Right renal cortex interstitium (tissue), 3 donors: ENCODE results near the gene NRF1. TPM values are rescaled to one million over a fixed set of nuclear protein-coding genes. Genes with fewer than 3 reads are reported as not detected.

Experiments used
- DNase-seq, 3 donors: peaks; one replicate each; pipeline ENCODE4 v3.0.0-alpha.2; 2013; ENCODE audit warnings: low read depth in 3 of 3, low spot score in 2 of 3
- polyA plus RNA-seq, 3 donors: library from polyadenylated mRNA; unstranded; fragments of 120-200 nt; gene quantifications; one replicate each; pipeline ENCODE4 v1.2.1, GENCODE V29; 2013; ENCODE audit not compliant: insufficient read length in 3 of 3

Gene NRF1
- polyA plus RNA-seq, 3 donors: 21.0 to 21.4 (median 21.1) TPM

DNA sequence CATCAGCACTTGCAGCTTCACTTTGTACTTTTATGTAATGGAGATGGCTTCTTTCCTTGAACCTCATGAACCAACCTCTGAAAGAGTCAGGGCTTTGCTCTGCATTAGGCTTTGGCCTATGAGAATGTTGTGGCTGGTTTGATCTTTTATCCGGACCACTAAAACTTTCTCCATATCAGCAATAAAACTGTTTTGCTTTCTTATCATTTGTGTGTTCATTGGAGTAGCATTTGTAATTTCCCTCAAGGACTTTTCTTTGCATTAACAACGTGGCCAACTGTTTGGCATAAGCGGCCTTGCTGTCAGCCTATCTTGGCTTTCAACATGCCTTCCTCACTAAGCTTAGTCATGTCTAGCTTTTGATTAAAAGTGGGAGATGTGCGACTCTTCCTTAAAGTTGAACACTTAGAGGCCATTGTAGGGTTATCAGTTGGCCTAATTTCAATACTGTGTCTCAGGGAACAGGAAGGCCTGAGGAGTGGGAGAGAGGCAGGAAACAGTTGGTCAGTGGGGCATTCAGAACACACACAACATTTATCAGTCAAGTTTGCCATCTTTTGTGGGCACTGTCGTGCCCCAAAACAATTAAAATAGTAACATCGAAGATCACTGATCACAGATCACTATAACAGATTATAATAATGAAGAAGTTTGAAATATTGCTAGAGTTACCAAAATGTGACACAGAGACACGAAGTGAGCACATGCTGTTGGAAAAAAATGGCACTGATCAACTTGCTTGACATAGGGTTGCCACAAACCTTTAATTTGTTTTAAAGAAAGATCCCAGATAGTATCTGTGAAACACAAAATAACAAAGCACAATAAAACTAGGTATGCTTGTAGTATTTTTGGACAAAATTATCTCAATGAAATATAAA lies 64.7 kb downstream of the NRF1 start:
- no peak for DNase-seq

DNA sequence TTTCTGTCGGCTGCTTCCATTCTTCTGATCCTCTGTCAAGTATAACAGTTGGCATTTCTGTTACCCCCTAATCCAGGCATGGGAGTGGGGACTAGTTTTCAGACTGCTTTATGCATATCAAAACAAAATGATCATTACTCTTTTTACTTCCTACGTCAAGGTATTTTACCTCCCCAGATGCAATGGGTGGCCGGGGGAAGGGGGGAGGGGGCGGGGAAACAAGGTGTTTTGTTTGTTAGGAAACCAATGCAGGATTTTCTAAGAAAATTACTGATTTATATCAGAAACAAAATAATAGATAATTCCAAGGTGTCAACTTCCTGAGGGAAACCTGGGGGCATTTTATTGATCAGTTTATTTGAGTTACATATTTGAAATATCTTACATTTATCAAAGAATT lies 66.3 kb downstream of the NRF1 start:
- no peak for DNase-seq

DNA sequence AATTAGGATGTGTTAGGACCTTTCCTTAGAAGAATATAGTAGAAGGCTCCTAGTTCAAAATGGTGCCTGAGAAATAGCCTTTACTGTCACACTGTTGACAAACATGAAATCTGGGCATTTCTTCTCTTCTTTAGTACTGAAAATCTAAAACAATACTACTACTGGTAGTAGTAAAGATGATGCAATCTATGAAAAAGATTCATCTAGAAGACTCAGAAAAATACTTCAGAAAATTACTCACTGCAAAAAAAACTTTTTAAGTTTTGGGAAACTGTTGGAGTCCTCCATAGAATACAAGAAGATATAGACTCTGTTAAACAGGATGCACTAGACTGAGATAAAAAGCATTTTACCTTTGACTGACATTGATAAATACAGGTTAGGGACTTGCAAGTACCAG lies 67.1 kb downstream of the NRF1 start:
- no peak for DNase-seq

- DNase-seq: no peak
Measured at GRCh38 chr7:129680400-129680799, 68.9 kb downstream of the NRF1 start.

DNA sequence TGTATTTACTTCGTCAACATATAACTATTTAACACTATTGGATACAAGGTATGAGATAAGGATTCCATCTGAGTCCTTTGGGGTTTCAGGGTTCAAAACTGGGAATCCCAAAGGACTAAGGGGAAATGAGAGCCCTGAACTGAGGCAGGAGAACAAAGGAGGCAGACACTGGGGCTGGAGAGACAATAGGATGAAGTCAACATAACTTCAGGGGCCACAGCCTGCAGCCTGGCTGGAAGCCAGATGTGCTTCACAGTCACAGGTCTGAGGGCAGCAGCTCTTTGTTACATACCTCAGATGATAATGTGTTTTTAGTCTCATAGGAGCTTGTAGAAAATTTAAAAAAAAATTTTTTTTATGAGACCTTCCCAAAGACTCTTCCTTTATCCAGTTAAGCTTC lies 73.3 kb downstream of the NRF1 start:
- no peak for DNase-seq

DNA sequence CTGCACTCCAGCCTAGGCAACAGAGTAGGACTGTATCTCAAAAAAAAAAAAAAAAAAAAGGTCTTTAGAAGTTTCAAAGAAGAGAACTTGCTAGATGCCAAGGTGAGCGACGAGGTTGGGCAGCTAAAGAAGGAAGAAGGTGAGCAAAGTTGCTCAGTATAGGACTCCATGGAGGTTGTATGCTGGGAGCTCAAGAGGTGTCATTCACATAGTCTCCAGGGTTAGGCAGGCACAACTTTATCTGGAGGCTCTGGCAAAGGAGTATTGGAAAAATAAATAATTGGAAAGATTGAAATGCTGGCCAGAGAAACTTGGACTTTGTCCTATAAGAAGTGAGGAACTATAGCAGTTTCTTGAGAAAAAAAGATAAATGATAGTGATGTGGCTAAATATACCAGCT lies 74.5 kb downstream of the NRF1 start:
- no peak for DNase-seq

DNA sequence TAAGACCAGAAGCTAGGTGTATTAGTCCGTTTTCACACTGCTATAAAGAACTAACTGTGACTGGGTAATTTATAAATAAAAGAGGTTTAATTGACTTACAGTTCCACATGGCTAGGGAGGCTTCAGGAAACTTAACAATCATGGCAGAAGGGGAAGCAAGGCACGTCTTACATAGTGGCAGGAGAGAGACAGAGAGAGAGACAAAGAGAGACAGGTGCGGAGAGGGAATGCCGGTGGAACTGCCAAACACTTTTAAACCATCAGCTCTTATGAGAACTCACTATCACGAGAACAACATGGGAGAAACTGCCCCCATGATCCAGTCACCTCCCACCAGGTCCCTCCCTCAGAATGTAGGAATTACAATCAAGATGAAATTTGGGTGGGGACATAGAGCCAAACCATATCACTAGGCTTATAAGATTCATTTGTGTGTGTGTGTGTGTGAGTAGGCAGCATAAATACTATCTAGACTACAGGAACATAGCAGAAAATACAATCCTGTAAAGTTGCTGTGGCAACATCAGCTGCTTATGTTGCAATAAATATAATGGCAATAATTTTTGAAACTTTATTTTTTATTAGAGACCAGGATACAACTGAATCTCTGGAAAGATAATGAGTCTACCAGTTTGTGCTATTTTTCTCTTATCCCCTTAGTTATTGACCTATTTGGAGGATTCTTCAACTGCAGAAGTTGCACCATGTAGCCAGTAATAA lies 77.1 kb downstream of the NRF1 start:
- DNase-seq: no peak

- DNase-seq: no peak
Measured at GRCh38 chr7:129689995-129690581, 78.6 kb downstream of the NRF1 start.

GRCh38 chr7:129690701-129691100 lies 79.2 kb downstream of the NRF1 start:
- DNase-seq: no peak

DNA sequence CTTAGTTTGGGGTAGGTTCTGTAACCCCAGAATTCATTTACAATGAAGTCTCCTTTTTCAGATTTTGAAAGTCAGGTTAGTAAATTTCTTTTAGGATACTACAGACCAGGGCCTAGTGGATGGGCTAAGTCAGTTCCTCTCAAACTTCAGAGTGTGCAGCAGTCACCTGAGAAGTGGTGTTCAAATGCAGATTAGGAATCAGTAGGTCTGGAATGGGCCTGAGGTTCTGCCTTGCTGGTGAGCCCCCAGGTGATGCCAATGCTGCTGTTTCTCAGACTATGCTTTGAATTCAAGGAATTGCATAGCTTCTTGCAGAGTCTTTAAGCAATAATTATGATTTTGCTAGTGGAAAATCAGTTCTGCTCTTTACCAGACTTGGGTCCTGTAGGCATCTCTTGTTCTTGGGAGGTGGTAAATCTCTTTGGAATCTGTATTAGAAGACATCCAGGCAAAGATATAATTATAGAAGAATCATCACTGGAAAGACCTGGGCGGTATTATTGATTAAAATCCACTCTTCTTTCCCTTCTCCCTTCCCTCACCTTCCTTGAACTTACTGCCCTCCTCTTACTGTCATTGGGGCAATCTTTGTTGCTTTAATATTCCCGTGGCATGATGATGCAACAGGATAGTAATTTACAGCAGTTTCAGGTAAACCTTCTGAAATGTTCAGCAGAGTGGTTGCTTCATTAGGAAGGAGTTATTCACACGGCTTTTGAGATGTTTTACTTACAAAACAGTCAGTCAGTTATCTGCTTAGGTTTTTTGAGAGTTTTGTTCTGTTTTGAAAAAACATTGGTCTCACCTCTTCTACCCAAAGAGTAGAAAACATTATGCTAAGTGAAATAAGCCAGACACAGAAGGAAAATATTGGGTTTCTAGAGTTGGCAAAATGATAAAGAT lies 87.2 kb downstream of the NRF1 start:
- no peak for DNase-seq

DNA sequence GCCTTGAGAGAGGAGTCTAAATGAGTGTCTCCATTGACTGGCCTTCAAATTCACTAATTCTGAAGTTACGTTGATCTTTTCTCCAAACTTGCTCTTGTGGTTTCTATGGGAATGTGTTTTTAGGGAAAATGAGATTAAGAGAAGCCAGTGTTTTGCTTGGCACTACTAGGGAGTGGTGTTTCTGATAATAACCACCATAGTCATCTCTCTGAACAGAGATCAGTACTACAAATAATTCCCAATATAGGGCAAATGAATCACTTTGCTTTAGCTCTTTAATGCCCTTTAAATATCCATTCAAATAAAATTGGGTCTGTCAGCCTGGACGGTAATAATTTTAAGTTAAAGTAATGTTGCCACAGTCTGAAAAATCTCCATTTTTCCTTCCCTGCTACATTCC lies 90.8 kb downstream of the NRF1 start:
- no peak for DNase-seq

DNA sequence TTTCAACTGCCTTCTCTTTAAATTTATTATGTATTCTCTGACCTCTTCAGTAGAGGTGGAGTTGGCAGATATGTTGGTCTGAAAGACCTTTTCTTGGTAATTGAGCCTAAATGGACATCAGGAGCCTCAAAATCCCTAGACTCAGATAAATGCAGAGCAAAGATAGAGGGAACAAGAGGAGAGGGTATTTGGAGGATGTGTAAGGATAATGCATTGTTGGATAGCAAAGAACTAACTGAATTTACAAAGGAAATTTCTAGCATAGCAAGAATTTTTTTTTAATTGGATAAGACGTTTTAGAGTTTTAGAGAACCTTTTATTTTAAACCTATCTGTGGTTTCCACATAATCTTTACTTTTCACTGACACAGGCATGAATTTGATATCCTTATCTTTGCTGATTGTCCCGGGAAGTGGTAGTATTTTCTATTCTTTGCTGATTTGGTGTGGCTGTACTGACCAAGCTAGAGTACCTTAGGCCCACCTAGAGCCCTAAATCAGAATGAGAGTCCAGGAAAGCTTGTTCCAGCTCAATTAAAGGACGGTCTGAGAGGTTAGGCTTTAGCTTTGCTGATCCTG lies 91.3 kb downstream of the NRF1 start:
- DNase-seq: no peak

DNA sequence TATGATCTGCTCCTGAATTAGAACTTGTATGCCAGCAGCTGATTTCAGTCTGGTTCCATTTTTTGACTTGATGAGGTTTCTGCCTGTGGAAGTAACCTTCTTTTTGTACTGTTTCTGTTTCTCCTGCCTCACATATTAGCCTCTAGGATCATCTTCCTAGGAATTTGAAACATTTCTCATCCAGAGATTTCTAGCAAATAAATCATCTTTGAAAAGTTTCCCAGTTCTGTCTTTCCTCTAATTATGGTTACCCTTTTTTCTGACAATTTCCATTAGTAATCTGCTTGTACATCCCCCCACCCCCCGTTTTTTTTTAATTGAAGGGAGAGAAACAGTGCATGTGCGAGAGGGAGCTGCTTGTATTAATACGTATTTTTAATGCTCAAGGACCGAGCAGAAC lies 92.2 kb downstream of the NRF1 start:
- no peak for DNase-seq

DNA sequence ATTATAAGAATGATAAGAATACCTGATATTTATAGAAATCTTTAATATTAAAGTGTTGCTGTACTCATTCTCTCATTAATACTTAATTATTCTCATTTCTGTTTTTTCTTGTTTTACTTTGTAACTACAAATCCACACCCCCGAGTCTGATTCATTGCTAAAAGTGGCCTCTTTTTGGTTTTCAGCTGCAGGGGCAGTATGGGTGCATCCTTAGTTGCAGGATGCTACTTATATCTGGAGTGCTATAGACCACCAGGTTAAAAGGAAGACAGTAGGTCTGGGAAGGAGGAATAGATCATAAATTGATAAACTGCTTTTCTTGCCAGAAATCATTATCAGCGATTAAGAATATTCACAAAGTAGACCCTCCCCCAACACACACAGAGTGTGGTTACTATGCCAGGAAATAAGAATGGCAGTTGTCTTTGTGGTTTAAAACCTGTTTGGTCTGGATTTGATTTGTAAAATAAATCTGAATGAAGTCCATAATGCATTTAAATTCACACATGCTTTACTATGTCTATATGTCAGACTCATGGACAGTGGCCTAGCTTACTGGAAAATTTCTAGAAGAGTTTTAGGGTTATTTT lies 96.5 kb downstream of the NRF1 start:
- DNase-seq: no peak

DNA sequence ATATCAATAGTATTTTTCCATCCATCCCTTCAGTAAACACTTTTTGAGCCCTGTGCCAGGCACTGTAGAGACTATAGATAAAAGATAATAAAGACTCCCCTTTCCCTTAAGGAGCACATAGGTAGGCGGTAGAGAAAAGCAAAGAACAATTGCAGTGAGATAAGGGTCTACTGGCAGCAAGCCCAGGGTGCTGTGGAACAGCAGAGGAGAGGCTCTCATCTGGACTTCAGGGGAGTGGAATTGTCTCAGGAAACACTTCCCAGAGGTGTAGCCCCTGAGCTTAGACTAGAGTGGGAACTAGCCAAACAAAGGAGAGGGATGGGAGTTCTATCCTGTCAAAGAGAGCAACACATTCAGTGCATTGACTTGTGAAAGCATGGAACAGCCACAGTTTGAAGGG lies 102.0 kb downstream of the NRF1 start:
- DNase-seq: no peak

- no peak for DNase-seq
Measured at GRCh38 chr7:129714514-129715063, 103.1 kb downstream of the NRF1 start.

DNA sequence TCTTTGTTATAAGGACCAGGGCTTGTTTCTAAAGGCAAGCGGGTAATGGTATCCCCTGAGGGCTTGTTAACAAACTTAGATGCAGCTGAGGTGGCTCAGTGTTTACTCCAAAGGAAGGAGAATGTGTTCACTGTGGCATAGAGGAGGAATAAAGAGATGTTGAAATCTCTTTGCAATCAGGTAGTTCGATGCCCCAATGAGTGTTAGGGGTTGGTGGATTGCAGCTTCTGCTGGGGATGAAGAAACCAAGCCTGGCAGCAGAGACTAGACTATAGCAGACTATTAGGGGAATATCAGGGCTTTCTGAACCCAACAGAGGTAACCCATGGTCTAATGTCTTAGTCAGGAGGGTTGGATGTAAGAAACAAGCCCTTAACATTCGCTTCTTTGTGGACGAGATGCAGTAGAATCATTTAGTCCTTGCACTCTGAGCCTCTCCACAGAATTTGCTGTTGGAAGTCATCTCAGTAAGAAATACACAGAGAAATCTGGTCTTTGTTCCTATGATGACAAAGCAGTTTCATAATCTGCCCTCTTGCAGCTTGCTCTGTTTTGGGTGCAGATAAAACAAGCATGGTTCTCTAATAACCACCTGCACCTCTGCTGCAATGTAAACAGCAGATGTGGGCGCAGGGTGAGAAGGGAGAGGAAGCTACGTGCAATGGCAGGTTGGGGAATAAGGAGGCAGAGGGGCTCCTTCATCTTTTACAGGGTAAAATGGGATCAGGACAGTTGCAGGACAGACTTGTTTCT lies 108.6 kb downstream of the NRF1 start:
- DNase-seq: no peak

GRCh38 chr7:129721068-129721467 lies 109.5 kb downstream of the NRF1 start:
- no peak for DNase-seq

DNA sequence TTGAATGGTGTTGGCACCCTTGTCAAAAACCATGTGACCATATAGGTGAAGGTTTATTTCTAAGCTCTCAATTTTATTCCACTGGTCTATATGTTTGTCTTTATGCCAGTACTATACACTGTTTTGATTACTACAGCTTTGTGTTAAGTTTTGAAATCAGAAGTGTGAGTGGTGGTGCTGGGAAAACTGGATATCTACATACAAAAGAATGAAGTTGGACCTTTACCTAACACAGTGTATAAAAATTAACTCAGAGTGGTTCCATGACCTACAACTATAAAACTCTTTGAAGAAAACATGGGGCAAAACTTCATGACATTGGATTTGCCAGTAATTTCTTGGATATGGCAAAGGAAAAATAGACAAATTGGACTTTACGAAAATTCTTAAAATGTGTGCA lies 112.2 kb downstream of the NRF1 start:
- DNase-seq: no peak
